HG03139 (cell line): Measurements from ENCODE around the gene TBATA.

Experiments
- ATAC-seq: cut with Tn5 transposase; IDR thresholded peaks from one replicate; pipeline ENCODE4 v1.9.1; 2021; ENCODE audit not compliant: unreplicated experiment

TBATA gene

GRCh38 chr10:70745555-70745954, 39.6 kb downstream of the TBATA start:
- ATAC-seq: no peak

- no peak for ATAC-seq
Measured at GRCh38 chr10:70744617-70745143, 40.5 kb downstream of the TBATA start.

- ATAC-seq: no peak
Measured at GRCh38 chr10:70743879-70744278, 41.3 kb downstream of the TBATA start.

- ATAC-seq: no peak
Measured at GRCh38 chr10:70743430-70743788, 41.8 kb downstream of the TBATA start.

DNA sequence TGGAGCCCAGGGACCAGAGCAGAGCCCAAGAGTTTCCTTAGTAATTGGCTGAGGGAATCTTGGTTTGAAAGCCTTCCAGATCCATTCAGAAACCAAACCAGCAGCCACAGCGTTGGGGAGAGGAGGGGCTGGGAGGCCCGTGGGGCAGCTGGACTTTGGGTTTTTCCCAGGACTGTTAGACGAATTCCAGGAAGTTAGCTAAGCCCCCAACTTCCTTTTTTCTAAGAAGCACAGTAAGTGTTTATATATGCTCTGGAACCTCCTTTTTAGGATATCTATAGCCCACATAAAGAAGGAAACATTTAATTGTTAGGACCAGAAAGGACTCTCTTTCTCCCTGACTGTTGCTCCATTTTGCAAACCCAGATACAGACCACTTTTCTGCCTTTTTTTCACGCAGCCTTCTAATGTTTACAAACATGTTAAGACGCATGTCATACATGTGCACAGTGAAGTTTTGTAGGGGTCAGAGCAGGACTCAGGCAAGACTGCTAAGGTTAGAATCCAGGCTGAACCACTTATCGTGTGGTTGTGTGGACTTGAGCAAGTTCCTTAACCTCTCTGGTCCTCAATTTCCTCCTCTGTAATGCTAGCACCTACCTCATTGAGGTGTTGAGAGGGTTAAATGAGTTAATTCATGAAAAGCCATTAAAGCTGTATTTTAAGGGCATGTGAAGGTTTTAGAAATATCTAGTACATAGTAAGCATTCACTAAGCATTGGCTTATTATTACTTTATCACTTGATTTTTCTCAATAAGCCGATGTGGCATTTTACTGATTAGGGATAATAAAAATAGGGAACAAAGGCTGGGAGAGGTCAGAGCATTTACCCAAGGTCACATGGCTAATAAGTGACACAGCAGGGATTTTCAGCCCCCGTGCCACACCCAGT, 42.4 kb downstream of the TBATA start:
- no peak for ATAC-seq

DNA sequence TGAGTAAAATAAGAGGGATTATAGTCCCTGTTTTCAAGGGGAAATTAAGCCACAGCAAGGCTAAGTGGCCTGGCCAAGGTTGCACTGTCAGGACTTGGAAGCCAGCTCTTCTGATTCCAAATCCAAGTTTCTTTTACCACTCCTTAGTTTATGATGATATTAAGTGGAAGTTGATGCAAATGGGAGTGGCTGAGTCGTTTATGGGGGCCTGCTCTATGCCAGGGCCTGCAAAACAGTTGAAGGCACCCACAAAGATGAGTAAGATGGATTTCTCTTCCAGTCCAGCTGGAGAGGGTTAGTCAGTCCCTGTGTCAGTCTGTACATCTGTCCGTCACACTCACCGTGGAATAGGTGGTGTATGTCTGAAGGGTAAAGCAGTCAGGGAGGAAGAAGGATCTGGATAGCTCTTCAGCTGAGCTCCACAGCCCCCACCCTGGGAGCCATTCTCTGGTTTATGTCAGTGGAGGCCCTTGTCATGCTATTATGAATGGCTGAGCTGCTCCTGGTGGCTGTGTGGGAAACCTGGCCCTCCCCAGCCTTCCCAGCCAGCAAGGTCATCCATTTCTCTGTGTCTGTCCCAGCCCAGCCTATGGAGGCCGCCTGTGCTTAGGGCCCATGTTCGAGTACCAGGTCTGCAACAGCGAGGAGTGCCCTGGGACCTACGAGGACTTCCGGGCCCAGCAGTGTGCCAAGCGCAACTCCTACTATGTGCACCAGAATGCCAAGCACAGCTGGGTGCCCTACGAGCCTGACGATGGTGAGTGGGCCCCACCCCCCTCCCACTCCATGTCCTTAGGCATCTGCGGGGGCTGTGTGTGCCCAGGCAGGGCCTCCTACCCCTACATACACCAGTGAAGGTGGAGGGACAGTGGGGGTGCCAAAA, 44.5 kb downstream of the TBATA start:
- ATAC-seq: no peak

DNA sequence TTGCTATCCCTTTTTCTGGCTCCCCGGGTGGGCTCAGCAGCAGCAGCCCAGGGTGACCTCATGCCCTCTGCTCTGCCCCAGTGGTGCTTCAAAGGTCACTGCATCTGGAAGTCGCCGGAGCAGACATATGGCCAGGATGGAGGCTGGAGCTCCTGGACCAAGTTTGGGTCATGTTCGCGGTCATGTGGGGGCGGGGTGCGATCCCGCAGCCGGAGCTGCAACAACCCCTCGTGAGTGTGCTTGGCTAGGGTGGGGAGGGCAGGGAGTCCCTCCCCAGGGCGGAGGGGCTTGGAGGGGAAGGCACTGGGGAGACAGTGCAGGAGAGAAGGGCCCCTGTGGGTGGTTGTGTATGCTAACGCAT, 46.4 kb downstream of the TBATA start:
- ATAC-seq: no peak

DNA sequence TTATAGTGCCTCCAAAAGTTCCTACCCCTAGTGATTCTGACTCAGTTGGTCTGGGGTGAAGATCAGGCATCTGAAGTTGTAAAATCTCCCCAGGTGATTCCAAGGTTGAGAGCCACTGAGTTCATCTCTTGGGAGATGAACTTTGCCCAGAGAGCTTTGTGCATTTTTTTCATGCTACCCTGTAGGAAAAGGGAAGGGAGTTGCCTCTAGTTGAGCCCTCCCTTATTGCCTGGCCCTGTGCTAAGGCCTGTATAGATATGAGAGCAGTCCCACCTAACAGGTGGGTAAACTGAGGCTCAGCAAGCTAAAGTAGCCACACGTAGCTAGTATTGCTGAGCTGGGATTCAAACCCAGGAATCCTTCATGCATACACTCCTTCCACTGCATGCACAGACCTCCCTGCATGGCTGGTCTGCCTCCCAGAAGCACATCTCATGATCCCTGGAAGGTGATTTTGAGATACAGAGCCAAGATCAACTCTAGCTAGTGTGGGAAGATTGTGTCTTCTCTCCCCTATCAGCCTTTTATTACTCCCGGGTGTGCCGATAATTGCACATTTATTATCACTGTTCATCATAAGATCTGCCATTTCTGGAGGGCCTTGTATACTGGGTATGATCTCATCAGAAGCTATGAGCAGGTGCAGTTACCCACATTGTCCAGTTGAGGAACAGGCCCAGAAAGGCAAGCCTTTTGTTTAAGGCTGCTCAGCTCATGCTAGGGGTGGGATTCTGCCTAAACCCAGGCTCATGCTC, 47.0 kb downstream of the TBATA start:
- no peak for ATAC-seq

GRCh38 chr10:70737250-70737649, 47.9 kb downstream of the TBATA start:
- ATAC-seq: no peak

DNA sequence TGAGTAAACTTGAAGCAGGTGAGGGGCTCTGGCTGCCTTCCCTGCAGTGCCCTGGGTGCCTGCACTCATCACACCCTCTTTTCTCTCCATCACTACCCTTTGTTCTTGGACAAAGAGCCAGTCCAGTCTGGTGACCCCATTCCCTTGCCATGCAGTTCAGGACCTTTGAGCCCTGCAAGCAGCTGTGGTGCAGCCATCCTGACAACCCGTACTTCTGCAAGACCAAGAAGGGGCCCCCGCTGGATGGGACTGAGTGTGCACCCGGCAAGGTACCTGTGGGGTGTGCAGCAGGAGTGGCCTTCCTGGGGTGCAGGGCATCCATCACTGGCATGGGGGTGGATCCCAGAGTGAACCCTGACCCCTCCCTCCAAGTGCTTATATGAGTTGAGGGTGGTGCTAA, 48.7 kb downstream of the TBATA start:
- no peak for ATAC-seq

DNA sequence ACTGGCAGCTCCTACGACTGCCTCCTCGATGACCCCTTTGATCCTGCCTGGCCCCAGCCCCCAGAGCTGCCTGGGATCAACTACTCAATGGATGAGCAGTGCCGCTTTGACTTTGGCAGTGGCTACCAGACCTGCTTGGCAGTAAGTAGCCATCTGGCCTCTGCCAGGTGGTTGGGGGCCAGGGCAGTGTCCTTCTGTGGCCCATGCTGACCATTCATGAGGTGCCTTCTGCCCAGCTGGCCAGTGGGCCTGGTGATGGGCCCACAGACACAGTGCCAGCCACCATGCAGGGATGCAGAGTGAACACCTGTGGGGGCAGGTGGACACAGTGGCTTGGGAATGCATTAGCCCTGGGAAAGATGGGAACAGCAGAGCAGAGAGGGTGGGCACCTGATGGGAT, 50.0 kb downstream of the TBATA start:
- ATAC-seq: no peak

GRCh38 chr10:70733051-70733450, 52.1 kb downstream of the TBATA start:
- no peak for ATAC-seq

DNA sequence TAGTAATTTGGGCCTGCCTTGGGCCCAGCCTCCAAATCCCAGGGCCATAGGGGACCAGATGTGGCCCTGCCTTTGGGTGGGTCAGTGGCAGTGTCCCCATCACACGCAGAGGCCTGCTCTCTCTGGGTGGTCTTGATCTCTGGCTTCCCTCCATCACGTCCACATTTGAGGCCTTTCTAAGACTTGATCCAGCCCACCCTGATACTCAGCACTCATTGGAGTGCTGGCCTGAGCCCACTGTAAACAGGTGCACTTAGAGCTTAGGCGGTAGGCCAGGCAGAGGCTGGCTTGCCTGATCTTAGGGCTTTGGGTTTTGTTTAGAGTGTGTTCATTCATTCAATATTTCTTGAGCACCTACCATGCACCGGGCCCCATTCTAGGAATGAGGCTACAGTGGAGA, 52.6 kb downstream of the TBATA start:
- ATAC-seq: no peak

DNA sequence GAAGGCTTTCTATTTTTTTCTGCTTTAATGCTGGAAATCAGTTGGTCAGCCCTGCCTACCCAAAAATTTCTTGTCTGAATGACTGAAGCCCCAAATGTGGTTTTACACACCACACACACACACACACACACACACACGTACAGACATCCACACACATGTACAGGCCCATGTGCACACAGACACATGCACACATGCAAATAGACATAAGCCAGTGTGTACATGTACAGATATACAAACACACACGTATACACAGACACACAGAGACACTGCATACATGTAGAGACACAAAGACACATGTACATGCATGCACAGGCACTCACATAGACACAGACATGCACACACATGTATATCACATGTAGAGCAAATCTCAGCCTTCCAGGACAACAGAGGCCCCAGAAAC, 54.2 kb downstream of the TBATA start:
- ATAC-seq: no peak

DNA sequence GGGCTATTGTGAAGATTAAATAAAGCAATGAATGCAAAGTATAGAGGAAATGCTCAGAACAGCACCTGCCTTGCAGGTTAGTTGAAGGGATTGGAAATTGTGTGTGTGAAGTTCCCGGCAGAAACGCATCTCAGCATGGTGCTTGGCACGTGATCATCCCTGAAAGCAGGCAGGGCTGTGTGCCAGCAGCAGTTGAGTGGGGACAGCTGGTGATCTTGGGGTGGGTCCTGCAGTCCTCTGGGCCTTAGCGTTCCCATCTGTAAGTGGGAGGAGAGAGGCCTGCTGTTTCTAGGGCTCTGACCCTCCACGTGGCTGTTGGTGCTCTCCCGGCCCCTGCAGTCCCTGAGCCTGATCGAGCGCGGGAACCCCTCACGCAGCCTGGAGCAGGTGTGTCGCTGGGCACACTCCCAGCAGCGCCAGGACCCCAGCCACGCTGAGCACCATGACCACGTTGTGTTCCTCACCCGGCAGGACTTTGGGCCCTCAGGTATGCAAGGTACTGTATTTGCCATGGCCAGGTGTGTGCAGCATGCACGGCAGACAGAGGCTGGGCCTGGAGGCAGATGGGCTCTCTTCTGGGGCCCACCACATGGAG, 55.3 kb downstream of the TBATA start:
- ATAC-seq: no peak

DNA sequence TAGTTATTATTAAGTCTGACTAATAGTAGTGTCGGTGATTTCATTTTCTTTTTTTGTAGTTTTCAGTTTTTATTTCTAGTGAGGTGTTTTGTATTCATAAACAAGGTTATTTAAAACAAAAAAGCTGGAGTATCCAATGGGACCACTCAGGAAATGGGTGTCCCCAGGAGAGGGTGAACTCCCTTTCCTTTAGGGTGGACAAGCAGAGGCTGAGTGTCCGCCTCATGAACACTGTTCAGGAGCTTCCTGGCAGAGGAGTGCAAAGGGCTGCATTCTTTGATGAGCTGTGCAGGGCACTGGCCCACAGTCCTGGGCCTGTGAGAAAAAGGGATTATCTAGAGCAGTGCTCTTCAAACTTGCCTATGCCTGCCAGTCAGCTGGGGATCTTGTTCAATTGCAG, 56.8 kb downstream of the TBATA start:
- ATAC-seq: no peak

DNA sequence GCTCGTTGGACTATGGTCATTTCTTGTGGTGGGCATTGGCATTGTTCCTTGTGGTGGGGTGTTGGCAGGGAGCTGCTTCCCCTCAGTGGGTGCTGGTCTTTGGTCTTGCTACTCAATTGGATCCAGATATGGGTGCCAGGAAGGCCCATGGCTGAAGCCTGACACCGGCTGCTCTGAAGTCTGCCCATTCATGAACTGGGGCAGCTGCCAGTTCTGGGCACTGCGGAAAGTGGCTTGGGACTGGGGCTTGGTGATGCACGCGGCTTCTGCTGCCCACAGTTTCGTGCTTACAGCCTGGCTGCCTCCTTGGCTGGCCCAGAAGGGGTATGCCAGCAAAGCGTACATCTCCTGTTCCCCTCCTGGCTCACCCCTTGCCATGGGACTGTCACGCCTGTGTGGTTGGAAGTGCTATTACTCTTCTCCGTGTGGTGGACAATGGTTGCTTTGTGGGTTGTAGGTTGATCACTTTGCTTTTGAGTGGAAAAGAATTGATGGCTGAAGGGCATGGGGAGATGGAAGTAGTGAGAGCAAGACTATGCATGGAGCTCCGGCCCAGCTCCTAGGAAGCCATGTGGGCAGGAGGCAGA, 58.2 kb downstream of the TBATA start:
- ATAC-seq: no peak

DNA sequence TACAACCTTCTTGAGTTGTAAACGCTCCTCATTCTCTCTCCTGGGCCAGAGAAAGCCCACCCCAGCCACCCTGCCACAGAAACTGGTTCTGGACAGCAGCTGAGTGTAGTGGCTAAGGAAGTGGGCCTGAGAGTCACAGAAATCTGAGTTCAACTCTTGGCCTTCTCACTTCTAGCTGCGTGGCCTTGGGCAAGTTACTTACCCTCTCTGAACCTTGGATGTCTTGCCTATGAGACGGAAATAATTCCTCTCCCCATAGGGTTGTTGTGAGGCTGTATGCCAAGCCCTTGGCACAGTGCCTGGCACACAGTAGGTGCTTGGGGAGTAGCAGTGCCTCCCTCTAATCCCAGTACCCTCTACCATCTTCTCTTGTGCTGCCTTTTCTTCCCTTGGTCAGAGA, 61.4 kb downstream of the TBATA start:
- ATAC-seq: no peak

GRCh38 chr10:70722820-70723424, 62.3 kb downstream of the TBATA start:
- ATAC-seq: no peak
